Fibroblast of the conjunctiva (primary cell): ENCODE measurements around the gene RNF224.
"Not testable (repeated sequence)": the region's sequence is repeated elsewhere in the genome, so short reads cannot be mapped to it uniquely, and the experiment has no call there.

ENCODE experiments used
- DNase-seq: peaks from one replicate; pipeline ENCODE4 v3.0.0-alpha.2; 2010; ENCODE audit warnings: low read depth

Gene RNF224

GRCh38 chr9:137240841-137241489, 13.7 kb downstream of the RNF224 start, which contains the start of gene TUBB4B:
TSS of gene TUBB4B (plus strand) at chr9:137241287. CDS start at chr9:137241361, 74 bp downstream.
- DNase-seq = peak; percentile 100

DNA sequence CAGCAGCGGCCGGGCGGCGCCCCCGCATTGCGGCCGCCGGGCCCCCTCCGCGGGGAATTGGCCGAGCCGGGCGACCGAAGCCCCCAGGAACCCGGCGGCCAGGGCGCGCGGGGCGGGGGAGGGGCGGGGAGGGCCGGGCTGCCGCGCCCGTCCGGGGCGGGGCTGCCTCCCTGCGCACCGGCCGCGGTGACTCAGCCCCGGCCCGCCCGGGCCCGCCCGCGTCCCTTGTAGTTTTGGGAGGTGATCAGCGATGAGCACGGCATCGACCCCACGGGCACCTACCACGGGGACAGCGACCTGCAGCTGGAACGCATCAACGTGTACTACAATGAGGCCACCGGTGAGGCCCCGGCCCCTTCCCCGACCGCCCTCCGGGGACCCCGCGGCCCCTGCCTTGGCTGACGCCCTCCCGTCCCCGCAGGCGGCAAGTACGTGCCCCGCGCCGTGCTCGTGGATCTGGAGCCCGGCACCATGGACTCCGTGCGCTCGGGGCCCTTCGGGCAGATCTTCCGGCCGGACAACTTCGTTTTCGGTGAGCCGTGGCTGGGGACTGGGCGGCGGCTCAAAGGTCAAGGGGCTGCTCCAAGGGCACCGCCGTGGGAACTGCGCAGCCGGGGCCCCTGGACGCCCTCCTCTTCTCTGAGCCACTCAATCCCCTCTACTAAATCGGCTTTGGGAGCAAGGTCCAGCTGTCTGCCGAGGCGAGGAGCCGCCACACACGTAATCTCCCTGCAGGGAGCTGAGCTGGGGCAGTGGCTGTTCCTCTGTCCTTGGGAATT, 14.4 kb downstream of the RNF224 start:
- DNase-seq = peak; percentile 12

- no peak for DNase-seq
These were observed 15.2 kb downstream of the RNF224 start for GRCh38 chr9:137242269-137243203.

DNA sequence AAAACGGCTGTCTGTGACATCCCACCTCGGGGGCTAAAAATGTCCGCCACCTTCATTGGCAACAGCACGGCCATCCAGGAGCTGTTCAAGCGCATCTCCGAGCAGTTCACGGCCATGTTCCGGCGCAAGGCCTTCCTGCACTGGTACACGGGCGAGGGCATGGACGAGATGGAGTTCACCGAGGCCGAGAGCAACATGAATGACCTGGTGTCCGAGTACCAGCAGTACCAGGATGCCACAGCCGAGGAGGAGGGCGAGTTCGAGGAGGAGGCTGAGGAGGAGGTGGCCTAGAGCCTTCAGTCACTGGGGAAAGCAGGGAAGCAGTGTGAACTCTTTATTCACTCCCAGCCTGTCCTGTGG, 15.9 kb downstream of the RNF224 start:
- not testable (repeated sequence) for DNase-seq

- no peak for DNase-seq
These were observed 16.6 kb downstream of the RNF224 start for GRCh38 chr9:137243626-137244485.

GRCh38 chr9:137244486-137245449, 17.5 kb downstream of the RNF224 start:
- DNase-seq = no peak

- DNase-seq = no peak
These were observed 18.4 kb downstream of the RNF224 start for GRCh38 chr9:137245450-137246421.

GRCh38 chr9:137247135-137247915, 20.0 kb downstream of the RNF224 start:
- DNase-seq = no peak

GRCh38 chr9:137247916-137248175, 20.5 kb downstream of the RNF224 start:
- DNase-seq = no peak

- DNase-seq = no peak
These were observed 23.3 kb downstream of the RNF224 start for GRCh38 chr9:137250329-137251193.

DNA sequence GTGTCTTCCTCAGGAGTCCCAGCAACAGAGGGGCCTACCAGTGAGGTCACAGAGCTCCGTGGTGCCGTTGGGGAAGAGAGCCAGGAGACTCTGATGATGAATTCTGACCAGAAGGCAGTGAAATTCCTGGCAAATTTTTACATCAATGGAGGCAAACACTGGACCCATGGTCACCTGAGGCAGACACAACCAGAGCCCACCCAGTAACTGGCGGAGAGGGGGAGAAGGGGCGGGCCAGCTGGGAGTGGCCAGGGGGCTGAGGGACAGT, 23.8 kb downstream of the RNF224 start, which contains the start of gene STPG3:
Gene STPG3 (plus strand): TSS at position 93 of the 268 bp plus-strand sequence. CDS start 1 bp downstream, at position 94.
- DNase-seq = no peak

DNA sequence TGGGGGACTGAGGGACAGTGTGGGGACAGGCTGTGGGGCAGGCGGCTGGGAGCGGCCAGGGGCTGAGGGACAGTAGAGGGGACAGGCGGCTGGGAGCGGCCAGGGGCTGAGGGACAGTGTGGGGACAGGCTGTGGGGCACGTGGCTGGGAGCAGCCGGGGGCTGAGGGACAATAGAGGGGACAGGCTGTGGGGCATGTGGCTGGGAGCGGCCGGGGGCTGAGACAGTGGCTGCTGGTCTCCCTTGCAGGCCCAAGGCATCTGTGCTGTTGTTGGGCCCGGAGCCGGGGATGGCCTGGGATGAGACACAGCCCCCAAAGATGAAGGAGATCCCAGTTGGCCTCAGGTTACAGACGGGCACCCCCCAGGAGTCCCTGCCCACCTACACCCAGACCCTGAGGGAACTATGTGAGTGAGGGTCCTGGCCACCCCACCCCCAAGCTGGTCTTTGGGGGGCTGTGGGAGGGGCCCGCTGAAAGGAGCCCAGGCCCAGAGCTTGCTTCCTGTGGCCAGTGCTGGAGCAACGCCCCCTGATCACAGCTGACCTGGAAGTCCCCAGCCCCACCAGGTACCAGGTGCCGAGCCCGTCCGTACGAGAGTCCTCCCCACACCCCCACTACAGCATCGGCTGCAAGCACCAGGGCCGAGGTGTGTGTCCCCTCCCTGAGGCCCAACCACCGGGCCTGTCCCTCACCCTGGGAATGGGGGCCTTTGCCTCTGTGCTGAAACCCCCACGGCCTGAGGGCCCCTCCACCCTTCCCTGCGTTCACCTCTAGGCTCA, 24.4 kb downstream of the RNF224 start:
- no peak for DNase-seq

DNA sequence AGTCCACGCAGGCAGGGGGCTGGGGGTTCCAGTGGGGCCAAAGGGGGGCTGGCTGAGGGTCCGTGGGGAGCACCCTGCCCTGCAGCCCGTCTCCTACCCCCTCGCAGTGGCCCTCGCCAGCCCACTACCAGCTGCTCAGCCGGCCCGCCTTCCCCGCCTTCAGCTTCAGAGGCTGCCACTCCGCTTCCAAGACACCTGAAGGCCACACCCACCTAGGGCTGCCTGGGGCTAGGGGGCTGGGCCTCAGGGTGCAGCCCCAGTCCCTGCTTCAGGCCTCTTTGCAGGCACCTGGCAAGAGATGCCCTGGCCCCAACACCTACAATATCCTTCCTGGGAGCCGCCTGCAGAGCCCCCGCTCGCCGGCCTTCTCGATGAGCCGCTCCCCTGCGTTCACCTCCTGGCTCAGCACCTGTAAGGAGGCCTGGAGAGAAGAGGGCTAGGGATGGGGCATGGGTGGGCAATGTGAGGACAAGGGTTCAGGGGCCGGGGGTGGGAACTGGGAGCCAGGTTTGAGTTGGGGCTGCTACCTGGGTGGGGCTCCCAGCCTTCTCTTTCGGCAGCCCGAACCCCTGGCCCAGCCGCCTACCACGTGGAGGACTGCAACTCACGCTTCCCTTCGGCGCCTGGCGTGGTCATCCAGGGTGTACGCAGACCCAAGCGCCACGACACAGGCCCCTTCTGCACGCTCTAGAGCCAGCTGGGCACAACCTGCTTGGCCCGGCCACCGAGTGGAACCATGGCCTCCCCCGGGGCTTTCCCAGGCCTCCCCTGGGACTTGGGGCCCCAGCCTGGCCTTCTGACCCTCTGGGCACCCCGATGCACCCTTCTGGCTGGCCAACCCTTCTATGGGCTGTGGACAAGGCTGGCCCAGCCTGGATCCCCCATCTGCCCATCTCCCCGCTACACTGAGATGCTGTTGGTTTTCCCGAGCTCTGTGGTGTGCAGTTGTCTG, 25.5 kb downstream of the RNF224 start:
- DNase-seq = no peak

DNA sequence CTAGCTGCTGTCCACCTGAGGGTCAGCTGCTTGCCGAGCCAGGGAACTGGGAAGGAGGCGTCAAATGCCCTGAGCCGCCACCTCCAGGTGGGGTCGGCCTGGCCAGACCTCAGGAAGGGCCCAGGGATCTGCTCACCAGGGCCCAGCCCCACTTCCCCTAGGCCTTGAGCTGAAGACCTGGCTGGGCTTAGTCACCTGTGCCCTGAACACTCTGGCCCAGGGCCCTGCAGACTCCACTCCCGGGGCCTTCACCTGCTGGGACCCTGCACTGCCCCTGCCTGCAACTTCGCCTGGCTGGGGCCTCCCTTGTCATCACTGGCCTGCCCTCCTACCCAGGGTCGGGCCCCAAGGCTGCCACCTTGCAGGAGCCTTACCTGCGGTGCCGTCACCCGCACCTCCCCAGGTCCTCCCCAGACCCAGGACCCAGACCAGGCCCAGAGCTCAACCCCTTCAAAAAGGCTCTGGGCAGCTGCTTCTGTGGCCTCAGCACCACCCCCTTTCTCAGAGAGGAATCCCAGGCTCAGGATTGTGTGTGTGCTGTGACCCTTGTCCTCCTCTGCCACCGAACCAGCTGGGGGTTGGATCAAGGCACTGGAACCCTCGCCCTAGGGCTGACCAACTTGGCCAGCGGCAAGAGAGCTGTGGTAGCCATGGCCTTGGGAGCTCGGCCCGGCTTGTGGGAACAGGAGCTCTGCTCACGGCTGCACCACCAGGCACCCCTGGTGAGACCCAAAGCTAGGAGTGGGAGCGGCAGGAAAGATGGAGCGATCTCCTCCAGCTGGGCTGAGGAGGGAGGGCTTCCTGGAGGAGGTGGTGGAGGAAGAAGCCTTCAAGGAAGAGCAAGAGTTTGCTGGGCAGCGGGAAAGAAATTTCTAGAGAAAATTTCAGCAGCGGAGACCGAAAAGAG, 26.7 kb downstream of the RNF224 start:
- no peak for DNase-seq
